Stimulated activated CD8-positive, alpha-beta memory T cell treated with anti-CD3 and anti-CD28 coated beads, Interleukin-4, amount 100 ng/mL, for 1 hour (primary cell): ENCODE measurements around the gene CTRB1.
"Not testable (repeated sequence)": the region's sequence is repeated elsewhere in the genome, so short reads cannot be mapped to it uniquely, and the experiment has no call there.

Experiments
- DNase-seq, 2 donors: peaks; one replicate each; pipeline ENCODE4 v3.0.0-alpha.2; 2020; ENCODE audit warnings: low read depth in 2 of 2, low spot score in 1 of 2

The CTRB1 gene

GRCh38 chr16:75203667-75204409 is 14.9 kb upstream of the CTRB1 start:
- DNase-seq, result no peak

DNA sequence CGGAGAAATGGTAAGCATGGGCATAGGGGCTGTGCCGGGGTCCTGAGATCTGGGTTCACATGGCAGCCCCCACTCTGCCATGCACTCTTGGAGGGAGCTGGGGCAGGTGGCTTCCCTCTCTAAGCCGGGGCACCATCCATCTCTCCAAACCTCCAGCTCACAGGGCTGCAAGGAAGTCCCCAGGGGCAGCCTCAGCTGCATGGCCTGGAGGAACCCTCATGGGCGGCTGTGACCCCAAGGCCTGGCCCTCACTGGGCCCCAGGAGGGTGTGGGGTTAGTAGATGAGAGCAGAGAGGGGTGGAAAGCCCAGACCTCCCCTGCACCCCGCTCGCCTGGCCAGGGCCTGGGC is 14.4 kb upstream of the CTRB1 start:
- no peak for DNase-seq

GRCh38 chr16:75204905-75205304 is 13.9 kb upstream of the CTRB1 start:
- DNase-seq, result not testable (repeated sequence)

- DNase-seq, result not testable (repeated sequence)
Observed at GRCh38 chr16:75205438-75205837, 13.3 kb upstream of the CTRB1 start.

DNA sequence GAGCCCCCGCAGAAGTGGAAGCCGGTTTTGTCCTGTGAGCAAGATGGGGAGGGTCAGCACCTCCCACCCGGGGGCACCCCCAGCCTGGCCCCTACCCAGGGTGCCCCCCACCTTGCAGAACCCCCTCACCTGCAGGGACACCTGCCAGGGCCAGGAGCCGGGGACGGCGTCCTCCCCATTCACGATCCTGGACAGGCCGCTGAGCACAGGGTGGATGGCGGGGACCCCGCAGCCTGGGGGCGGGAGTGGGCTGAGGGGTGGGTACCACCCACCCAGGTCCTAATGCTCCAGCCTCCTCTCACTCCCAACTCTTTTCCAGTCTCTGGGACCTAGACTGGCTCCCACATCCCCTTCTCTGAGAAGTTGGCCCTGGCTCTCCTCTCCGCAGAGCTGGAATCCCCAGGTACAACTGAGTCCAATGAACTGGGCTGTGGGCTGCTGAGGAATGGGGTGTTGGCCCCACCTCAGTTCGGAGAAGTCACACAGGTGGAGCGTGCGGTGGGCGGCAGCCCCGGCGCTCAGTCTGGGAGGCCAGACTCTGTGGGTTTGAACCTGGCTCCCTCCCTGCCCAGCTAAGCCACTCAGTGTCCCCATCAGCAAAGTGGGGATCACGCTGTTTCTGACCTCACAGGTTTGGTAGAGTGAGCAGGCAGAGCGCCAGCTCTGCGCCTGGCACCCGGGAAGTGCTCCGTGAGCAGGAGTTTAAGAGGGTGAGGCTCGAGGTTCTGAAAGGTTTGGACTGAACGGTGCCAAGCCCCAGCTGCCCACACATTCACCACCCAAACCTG is 12.6 kb upstream of the CTRB1 start:
- not testable (repeated sequence) for DNase-seq

GRCh38 chr16:75206749-75207451 is 11.9 kb upstream of the CTRB1 start, which contains the start of gene CTRB2:
Gene CTRB2, minus strand, starts transcription at chr16:75207161. Its CDS starts 20 bp downstream, at chr16:75207141.
- no peak for DNase-seq

DNA sequence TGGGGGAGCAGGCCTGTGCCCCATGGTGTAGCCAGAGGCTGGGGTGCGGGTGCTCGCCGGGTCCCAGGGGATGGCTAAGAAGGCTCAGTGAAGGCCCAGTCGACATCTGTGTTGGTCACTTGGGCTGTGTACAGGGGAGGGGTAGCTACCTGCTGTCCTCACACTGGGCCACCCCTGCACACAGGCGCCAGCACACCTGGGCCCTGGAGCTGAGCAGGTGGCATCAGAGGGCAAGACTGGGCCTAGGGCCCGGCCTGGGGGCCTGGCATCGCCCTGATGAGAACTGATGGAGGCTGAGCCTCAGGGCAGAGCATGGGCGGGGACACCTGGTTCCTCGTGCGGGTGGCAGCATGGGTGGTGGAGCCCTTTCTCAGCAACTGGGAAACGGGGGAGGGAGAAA is 11.0 kb upstream of the CTRB1 start:
- no peak for DNase-seq

- no peak for DNase-seq
Observed at GRCh38 chr16:75208242-75208825, 10.5 kb upstream of the CTRB1 start.

GRCh38 chr16:75208861-75209505 is 9.8 kb upstream of the CTRB1 start:
- no peak for DNase-seq

- not testable (repeated sequence) for DNase-seq
Observed at GRCh38 chr16:75209514-75209913, 9.3 kb upstream of the CTRB1 start.

GRCh38 chr16:75209944-75210343 is 8.8 kb upstream of the CTRB1 start:
- no peak for DNase-seq

GRCh38 chr16:75211286-75211685 is 7.5 kb upstream of the CTRB1 start:
- DNase-seq, result not testable (repeated sequence)

DNA sequence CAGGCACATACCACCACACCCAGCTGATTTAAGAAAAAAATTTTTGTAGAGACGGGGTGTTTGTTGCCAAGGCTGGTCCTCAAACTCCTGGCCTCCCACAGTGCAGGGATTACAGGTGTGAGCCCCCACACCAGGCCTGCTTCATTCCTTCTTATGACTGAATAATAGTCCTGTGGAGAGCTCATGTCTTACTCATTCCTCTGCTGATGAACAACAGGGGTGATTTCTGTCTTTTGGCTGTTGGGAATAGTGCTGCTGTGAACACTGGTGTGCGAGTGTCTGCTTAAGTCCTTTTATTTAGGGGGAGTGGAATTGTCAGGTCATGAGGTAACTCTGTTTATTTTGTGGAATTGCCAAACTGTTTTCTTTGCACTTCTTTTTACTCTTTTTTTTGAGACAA is 2.7 kb upstream of the CTRB1 start:
- no peak for DNase-seq

GRCh38 chr16:75216576-75216975 is 2.2 kb upstream of the CTRB1 start:
- DNase-seq, result no peak

- DNase-seq, result no peak
Observed at GRCh38 chr16:75217389-75217851, 1.4 kb upstream of the CTRB1 start.

DNA sequence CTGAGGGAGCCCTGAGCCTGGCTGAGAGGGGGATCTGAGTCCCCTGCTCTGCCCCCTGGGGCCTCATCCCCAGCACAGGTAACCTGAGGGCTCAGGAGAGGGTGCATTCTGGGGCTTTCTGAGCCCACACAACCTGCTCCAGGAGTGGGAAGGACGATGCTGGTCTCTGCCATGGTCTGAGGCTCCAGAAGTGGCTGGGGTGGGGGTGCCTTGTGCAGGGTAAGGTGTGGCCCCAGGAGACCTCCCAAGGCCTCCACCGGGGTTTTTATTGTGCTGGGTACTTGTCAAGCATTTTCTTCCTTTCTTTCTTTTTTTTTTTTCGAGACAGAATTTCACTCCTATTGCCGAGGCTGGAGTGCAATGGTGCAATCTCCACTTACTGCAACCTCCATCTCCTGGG is 300 bp downstream of the CTRB1 start:
- DNase-seq, result no peak

- no peak for DNase-seq
Observed at GRCh38 chr16:75219838-75220237, 1.1 kb downstream of the CTRB1 start.

DNA sequence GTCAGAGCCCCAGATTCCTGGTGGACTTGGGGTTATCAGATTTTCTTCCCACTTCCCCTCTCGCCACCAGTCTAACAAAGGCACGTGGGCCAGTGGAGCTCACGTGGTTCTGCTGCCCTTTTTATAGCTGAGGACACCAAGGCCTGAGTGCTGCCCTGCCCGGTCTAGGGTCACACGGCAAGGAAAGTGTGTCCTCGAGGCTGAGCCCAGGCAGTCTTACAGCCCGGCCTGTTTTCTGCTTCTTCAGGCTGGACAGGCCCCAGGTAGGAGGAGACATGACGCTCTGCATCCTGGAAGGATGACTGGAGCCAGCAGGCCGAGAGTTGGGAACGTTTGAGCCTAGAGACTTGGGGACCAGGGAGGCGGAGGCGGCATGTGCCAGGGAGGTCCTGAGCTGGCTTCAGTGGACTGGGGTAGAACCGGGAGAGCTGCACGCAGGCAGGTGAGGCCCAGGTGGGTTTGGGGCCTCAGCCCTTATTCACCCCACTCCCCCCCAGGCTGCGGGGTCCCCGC is 3.5 kb downstream of the CTRB1 start:
- DNase-seq, result no peak

DNA sequence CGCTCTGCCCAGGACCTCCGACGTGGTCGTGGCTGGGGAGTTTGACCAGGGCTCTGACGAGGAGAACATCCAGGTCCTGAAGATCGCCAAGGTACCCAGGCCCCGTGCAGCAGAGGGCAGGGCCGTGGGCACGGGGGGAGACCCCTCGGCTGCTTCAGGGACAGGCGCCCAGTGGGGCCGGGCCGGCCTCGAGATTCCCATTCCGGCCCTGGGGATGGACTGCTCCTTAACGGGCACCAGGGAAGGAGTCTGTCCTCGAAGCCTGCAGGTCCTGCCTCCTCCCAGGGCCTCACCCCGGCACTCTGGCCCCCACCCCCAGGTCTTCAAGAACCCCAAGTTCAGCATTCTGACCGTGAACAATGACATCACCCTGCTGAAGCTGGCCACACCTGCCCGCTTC is 4.3 kb downstream of the CTRB1 start:
- not testable (repeated sequence) for DNase-seq

- DNase-seq, result no peak
Observed at GRCh38 chr16:75224306-75225082, 5.7 kb downstream of the CTRB1 start.
